PC-9 (cell line): ENCODE measurements around the gene ABLIM2.

Experiments
- EZH2 ChIP-seq: fragments of 200-600 bp; sonication (generic); IDR thresholded peaks from 2 replicates; pipeline ENCODE4 v1.8.0; 2017; ENCODE audit warnings: antibody characterized with exemption, low read depth
- TF ChIP-seq, protein P1 (sequence below): fragments of 200-600 bp; sonication (generic); conservative IDR thresholded peaks from 2 replicates; pipeline ENCODE4 v1.6.1; 2017; ENCODE audit warnings: mixed run types, antibody characterized with exemption, mild to moderate bottlenecking, moderate library complexity

- TF ChIP-seq, protein P1, sequence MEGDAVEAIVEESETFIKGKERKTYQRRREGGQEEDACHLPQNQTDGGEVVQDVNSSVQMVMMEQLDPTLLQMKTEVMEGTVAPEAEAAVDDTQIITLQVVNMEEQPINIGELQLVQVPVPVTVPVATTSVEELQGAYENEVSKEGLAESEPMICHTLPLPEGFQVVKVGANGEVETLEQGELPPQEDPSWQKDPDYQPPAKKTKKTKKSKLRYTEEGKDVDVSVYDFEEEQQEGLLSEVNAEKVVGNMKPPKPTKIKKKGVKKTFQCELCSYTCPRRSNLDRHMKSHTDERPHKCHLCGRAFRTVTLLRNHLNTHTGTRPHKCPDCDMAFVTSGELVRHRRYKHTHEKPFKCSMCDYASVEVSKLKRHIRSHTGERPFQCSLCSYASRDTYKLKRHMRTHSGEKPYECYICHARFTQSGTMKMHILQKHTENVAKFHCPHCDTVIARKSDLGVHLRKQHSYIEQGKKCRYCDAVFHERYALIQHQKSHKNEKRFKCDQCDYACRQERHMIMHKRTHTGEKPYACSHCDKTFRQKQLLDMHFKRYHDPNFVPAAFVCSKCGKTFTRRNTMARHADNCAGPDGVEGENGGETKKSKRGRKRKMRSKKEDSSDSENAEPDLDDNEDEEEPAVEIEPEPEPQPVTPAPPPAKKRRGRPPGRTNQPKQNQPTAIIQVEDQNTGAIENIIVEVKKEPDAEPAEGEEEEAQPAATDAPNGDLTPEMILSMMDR: no peak
- TF ChIP-seq EZH2: no peak
Measured at GRCh38 chr4:7952615-7953014, 206.0 kb downstream of the ABLIM2 start.
